EL (cell line): Measurements from ENCODE around the gene TTLL5.

Source experiments
- DNase-seq: peaks from one replicate; pipeline ENCODE4 v3.0.0-alpha.2; 2016

Gene TTLL5

GRCh38 chr14:75999511-76000190 is 338.6 kb downstream of the TTLL5 start:
- DNase-seq = no peak

- DNase-seq = no peak
Measured at GRCh38 chr14:76002383-76002782, 341.3 kb downstream of the TTLL5 start.
